Mesenchymal stem cell (in vitro differentiated cells and primary cell): ENCODE data around the gene TMEM120A.
"Not testable (repeated sequence)": the region's sequence is repeated elsewhere in the genome, so short reads cannot be mapped to it uniquely, and the experiment has no call there.

Experiments used
- DNase-seq: peaks from one replicate; pipeline ENCODE4 v3.0.0-alpha.2; 2013
- H2AFZ ChIP-seq: one replicate; pipeline ENCODE4 v1.6.1; 2013; ENCODE audit warnings: low read depth, mild to moderate bottlenecking, control low read depth, inconsistent platforms, low read length, moderate library complexity
- H2AK5ac ChIP-seq: 2 replicates; pipeline ENCODE4 v1.6.1; 2013; ENCODE audit warnings: low read length, moderate library complexity, mild to moderate bottlenecking, inconsistent platforms; ENCODE audit not compliant: severe bottlenecking
- H2BK120ac ChIP-seq: one replicate; pipeline ENCODE4 v1.6.1; 2013; ENCODE audit warnings: low read depth, mild to moderate bottlenecking, inconsistent platforms, low read length, moderate library complexity
- H2BK12ac ChIP-seq, 2 experiments: one replicate each; pipeline ENCODE4 v1.6.1; 2013; ENCODE audit warnings: inconsistent platforms in 2 of 2, low read length in 2 of 2, mild to moderate bottlenecking in 2 of 2, moderate library complexity in 2 of 2, control low read depth in 1 of 2
- H2BK15ac ChIP-seq: one replicate; pipeline ENCODE4 v1.6.1; 2013; ENCODE audit warnings: mild to moderate bottlenecking, low read depth, inconsistent platforms; ENCODE audit not compliant: poor library complexity, severe bottlenecking
- H2BK5ac ChIP-seq: 2 replicates; pipeline ENCODE4 v1.6.1; 2013; ENCODE audit warnings: low read depth, mild to moderate bottlenecking, low read length, control low read depth, inconsistent platforms; ENCODE audit not compliant: poor library complexity, severe bottlenecking
- H3K14ac ChIP-seq, 2 experiments: one replicate each; pipeline ENCODE4 v1.6.1; 2013; ENCODE audit warnings: inconsistent platforms in 2 of 2, low read length in 2 of 2, control low read depth in 1 of 2, mild to moderate bottlenecking in 1 of 2, moderate library complexity in 1 of 2
- H3K18ac ChIP-seq, 2 experiments: one replicate each; pipeline ENCODE4 v1.6.1; 2013; ENCODE audit warnings: inconsistent platforms in 2 of 2, low read length in 2 of 2, control low read depth in 1 of 2, low read depth in 1 of 2, mild to moderate bottlenecking in 1 of 2
- H3K23ac ChIP-seq, 2 experiments: one replicate each; pipeline ENCODE4 v1.6.1; 2013; ENCODE audit warnings: inconsistent platforms in 2 of 2, low read length in 2 of 2, mild to moderate bottlenecking in 2 of 2, moderate library complexity in 2 of 2, control low read depth in 1 of 2
- H3K27ac ChIP-seq: 2 replicates; pipeline ENCODE4 v1.5.1; 2013; ENCODE audit warnings: mild to moderate bottlenecking, moderate library complexity, low read length, control low read depth, inconsistent platforms; ENCODE audit not compliant: poor library complexity, severe bottlenecking
- H3K27me3 ChIP-seq, 2 experiments: 2 replicates each; pipeline versions ENCODE4 v1.6.1 to v1.7.0; 2013; ENCODE audit warnings: low read length in 2 of 2, mild to moderate bottlenecking in 2 of 2, moderate library complexity in 2 of 2, control low read depth in 1 of 2, inconsistent platforms in 1 of 2; ENCODE audit not compliant: control insufficient read depth in 1 of 2, insufficient read depth in 1 of 2
- H3K36me3 ChIP-seq, 2 experiments: 2 replicates each; pipeline versions ENCODE4 v1.6.1 to v1.7.0; 2013; ENCODE audit warnings: low read length in 2 of 2, control low read depth in 1 of 2, inconsistent platforms in 1 of 2, low read depth in 1 of 2, mild to moderate bottlenecking in 1 of 2; ENCODE audit not compliant: insufficient read depth in 2 of 2, control insufficient read depth in 1 of 2
- H3K4ac ChIP-seq, 2 experiments: one replicate each; pipeline ENCODE4 v1.6.1; 2013; ENCODE audit warnings: inconsistent platforms in 2 of 2, low read length in 2 of 2, mild to moderate bottlenecking in 2 of 2, moderate library complexity in 2 of 2, control low read depth in 1 of 2, low read depth in 1 of 2
- H3K4me1 ChIP-seq: 2 replicates; pipeline ENCODE4 v1.6.1; 2013; ENCODE audit warnings: low read depth, low read length, control low read depth; ENCODE audit not compliant: control insufficient read depth, insufficient read depth
- H3K4me2 ChIP-seq: 2 replicates; pipeline ENCODE4 v1.6.1; 2013; ENCODE audit warnings: low read length, mild to moderate bottlenecking, inconsistent platforms; ENCODE audit not compliant: poor library complexity, severe bottlenecking
- H3K4me3 ChIP-seq, 2 experiments: 2 replicates each; pipeline versions ENCODE4 v1.5.1 to v1.7.0; 2013; ENCODE audit warnings: low read length in 2 of 2, mild to moderate bottlenecking in 2 of 2, control low read depth in 1 of 2, low read depth in 1 of 2; ENCODE audit not compliant: insufficient read depth in 1 of 2
- H3K79me1 ChIP-seq: replicated peaks from 2 replicates; pipeline ENCODE4 v1.6.1; 2013; ENCODE audit warnings: mild to moderate bottlenecking, control low read depth, low read length, inconsistent platforms; ENCODE audit not compliant: poor library complexity, severe bottlenecking
- H3K9ac ChIP-seq: 2 replicates; pipeline ENCODE4 v1.7.0; 2013; ENCODE audit warnings: mild to moderate bottlenecking, low read length, moderate library complexity
- H3K9me3 ChIP-seq: 2 replicates; pipeline ENCODE4 v1.7.0; 2013; ENCODE audit warnings: mild to moderate bottlenecking, low read length; ENCODE audit not compliant: control insufficient read depth
- H4K8ac ChIP-seq: one replicate; pipeline ENCODE4 v1.6.1; 2013; ENCODE audit warnings: inconsistent platforms, mild to moderate bottlenecking, low read length, moderate library complexity
- H4K91ac ChIP-seq: one replicate; pipeline ENCODE4 v1.6.1; 2013; ENCODE audit warnings: mild to moderate bottlenecking, low read length, inconsistent platforms
- WGBS: methylation state at CpG from one replicate; pipeline ENCODE4 v1.1.7; 2013; ENCODE audit warnings: mixed read lengths; 5-methylcytosine and 5-hydroxymethylcytosine counted together

TMEM120A gene

GRCh38 chr7:76008156-76008687, 13.8 kb upstream of the TMEM120A start:
- Histone ChIP-seq H4K91ac (no peak overlapping the region), H3K4me1 (no peaks in the 10 kb centered on the region), H3K36me3 (peaks cover 16 to 37% of the 10 kb centered on the region in 2 experiments), H3K9ac (no peak overlapping the region), H2BK15ac (peak overlapping the region; percentile 46), H3K9me3 (no peaks in the 10 kb centered on the region), H2BK120ac (no peak overlapping the region), H2BK5ac (no peak overlapping the region), H3K79me1 (peaks cover 5% of the 10 kb centered on the region), H2AFZ (no peak overlapping the region), H3K27me3 (no peaks in the 10 kb centered on the region), H3K27ac (no peak overlapping the region), H3K4me2 (no peak overlapping the region), H4K8ac (peak overlapping the region; percentile 59), H2BK12ac (peak overlapping the region in 1 of 2 experiments; percentile 60), H3K4ac (no peak overlapping the region), H2AK5ac (no peak overlapping the region), H3K18ac (peak overlapping the region in 1 of 2 experiments; percentile 35), H3K4me3 (no peak overlapping the region), H3K14ac (no peak overlapping the region), H3K23ac (no peak overlapping the region)
- no peak for DNase-seq
- 80% methylated on average over 8 of the region's 8 CpGs for WGBS

DNA sequence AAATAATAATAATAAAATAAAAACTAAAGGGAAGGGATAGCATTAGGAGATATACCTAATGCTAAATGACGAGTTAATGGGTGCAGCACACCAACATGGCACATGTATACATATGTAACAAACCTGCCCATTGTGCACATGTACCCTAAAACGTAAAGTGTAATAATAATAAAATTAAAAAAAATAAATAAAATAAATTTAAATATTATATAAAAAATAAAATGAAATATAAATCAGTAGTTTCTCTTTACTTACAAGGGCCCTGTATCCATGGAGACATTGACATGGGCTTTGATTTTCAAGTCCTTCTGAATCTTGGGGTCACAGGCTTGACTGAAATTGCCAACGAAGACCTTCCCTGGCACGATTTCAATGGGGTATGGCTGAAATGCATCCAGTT, 10.6 kb upstream of the TMEM120A start:
- H3K23ac ChIP-seq, H2BK15ac ChIP-seq, H4K91ac ChIP-seq, H2BK120ac ChIP-seq, H3K4me2 ChIP-seq, H2AK5ac ChIP-seq, H3K4ac ChIP-seq, H3K9ac ChIP-seq, H3K14ac ChIP-seq, H3K79me1 ChIP-seq, H2AFZ ChIP-seq, H3K18ac ChIP-seq, DNase-seq, H3K27ac ChIP-seq, H3K4me3 ChIP-seq, H3K9me3 ChIP-seq, H4K8ac ChIP-seq, H2BK5ac ChIP-seq, H2BK12ac ChIP-seq, H3K27me3 ChIP-seq, H3K4me1 ChIP-seq: not testable (repeated sequence)
- peaks cover 34 to 49% of the 10 kb centered on the region in 2 experiments for H3K36me3 ChIP-seq
- WGBS = 92% methylated on average over 2 of the region's 4 CpGs

DNA sequence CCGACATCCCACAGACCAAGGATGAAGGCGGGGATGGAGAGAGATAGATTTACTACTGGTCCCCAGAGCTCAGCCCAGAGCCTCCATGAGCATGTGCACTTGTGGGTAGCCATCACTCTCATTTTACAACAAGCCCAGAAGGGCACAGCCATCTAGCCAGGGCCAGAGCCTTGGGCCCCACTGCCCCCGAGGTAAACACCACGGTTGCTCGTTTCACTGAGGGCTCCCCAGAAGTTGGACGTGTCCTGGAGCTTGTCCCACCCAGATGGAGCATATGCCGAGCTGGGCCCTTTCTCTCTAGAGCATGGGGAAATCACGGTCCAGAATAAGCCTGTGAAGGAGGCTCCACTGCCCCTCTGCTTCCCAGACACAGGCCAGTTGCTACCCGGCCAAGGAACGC, 9.0 kb upstream of the TMEM120A start:
- Histone ChIP-seq H3K36me3 (peaks cover 37 to 54% of the 10 kb centered on the region in 2 experiments), H3K27ac (no peak overlapping the region), H2BK15ac (no peak overlapping the region), H3K4me1 (no peaks in the 10 kb centered on the region), H3K9me3 (no peaks in the 10 kb centered on the region), H3K79me1 (peaks cover 7% of the 10 kb centered on the region), H2AFZ (no peak overlapping the region), H3K4me2 (no peak overlapping the region), H3K4me3 (no peak overlapping the region), H2BK12ac (no peak overlapping the region), H3K14ac (no peak overlapping the region), H2AK5ac (no peak overlapping the region), H2BK5ac (no peak overlapping the region), H3K9ac (no peak overlapping the region), H4K91ac (no peak overlapping the region), H3K27me3 (no peaks in the 10 kb centered on the region), H2BK120ac (no peak overlapping the region), H3K23ac (no peak overlapping the region), H3K18ac (no peak overlapping the region), H3K4ac (no peak overlapping the region), H4K8ac (no peak overlapping the region)
- WGBS = 98% methylated on average over 10 of the region's 10 CpGs
- no peak for DNase-seq

- WGBS = 91% methylated on average over 3 of the region's 3 CpGs
Observed at GRCh38 chr7:76002822-76003221, 8.4 kb upstream of the TMEM120A start.

More at GRCh38 chr7:76002822-76003221, 8.4 kb upstream of the TMEM120A start:
- Histone ChIP-seq H3K23ac (no peak overlapping the region), H3K4ac (no peak overlapping the region), H3K4me2 (no peak overlapping the region), H2BK12ac (no peak overlapping the region), H3K9me3 (no peaks in the 10 kb centered on the region), H3K27me3 (no peaks in the 10 kb centered on the region), H2BK120ac (no peak overlapping the region), H2BK15ac (no peak overlapping the region), H3K27ac (no peak overlapping the region), H3K18ac (no peak overlapping the region), H3K14ac (no peak overlapping the region), H2AFZ (no peak overlapping the region), H2AK5ac (no peak overlapping the region), H3K79me1 (peaks cover 5% of the 10 kb centered on the region), H3K4me3 (no peak overlapping the region), H3K36me3 (peaks cover 37 to 54% of the 10 kb centered on the region in 2 experiments), H4K91ac (no peak overlapping the region), H3K4me1 (no peaks in the 10 kb centered on the region), H3K9ac (no peak overlapping the region), H4K8ac (no peak overlapping the region), H2BK5ac (no peak overlapping the region)
- no peak for DNase-seq
